HG02798 (cell line): ENCODE data around the gene NWD2.
"Not testable (repeated sequence)": the region's sequence is repeated elsewhere in the genome, so short reads cannot be mapped to it uniquely, and the experiment has no call there.

Source experiments
- ATAC-seq: cut with Tn5 transposase; IDR thresholded peaks from one replicate; pipeline ENCODE4 v1.9.1; 2021; ENCODE audit warnings: mild to moderate bottlenecking; ENCODE audit not compliant: unreplicated experiment, poor library complexity

Gene NWD2

DNA sequence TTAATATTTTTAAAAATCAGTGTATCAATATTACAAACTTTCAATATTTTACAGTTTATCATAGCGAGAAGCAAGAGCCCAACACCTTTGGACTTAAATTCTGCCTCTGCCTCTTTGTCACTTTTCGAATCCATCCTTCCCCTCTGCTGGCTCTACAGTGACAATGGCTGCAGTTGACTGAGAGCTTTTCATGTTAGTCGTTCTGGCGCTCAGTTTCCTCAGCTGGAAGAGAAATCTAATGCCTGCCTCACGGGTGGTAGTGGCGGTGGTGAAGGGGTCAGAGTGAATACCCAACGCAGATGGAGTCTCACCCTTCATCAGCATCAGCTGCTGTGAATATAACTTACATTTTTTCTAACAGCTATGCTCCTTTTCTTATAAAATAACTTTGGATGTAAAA lies 144.8 kb downstream of the NWD2 start:
- ATAC-seq: no peak

DNA sequence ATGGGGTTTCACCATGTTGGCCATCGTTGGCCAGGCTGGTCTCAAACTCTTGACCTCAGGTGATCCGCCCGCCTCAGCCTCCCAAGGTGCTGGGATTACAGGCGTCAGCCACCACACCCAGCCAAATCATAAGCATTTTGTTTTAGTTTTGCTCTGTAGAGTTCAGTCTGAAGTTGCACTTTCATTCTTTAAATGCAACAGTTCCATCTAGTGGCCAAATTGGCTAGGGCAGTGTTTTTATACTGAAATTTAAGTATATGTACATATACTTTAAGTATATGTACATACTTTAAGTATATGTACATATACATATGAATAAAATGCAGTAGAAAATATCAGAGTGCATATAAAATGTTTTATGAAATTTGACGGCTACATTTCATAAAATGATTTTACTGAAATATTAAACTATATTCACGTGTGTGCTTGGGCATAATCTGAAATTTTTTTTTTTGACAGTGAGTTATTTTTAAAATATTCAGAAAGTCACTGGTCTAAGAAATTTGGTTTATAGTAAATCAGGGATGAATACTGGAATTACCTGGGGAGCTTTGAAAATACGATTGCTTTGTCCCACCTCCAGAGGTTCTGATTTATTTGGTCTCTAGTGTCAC lies 145.5 kb downstream of the NWD2 start:
- peak; percentile 78 for ATAC-seq

DNA sequence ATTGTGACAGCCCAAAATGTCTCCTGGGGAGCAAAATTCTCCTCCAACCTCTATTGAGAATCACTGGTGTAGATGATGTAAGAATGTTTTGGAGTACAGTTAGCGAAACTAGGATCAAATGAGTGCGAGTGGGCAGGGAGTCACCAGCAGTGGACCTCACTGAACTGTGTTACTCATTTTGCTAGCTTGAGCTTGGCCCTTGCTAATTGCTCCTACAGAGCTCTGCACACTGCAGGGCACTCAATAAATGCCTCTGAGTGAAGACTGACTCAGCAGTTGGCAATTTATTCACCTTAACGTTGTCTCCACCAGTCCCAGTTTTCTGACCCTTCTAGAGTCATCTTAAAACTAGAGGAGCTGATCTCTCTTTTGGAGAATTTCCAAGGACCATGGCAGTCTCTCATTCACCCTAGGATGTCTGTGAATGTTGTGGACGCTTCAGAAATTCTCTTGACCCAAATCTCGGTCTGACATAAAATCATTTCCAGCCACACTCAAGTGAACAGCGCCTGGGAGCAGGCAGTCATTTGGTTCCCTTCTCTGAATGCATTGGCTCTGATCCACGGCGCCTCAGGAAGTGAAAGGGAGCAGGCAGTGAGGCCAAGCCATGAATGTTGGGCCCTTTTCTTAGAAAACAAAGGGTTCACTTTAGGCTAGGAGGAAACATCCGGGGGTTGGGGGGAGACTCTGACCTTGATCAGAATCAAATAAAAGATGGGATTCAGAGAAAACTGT lies 148.1 kb downstream of the NWD2 start:
- peak; percentile 32 for ATAC-seq

DNA sequence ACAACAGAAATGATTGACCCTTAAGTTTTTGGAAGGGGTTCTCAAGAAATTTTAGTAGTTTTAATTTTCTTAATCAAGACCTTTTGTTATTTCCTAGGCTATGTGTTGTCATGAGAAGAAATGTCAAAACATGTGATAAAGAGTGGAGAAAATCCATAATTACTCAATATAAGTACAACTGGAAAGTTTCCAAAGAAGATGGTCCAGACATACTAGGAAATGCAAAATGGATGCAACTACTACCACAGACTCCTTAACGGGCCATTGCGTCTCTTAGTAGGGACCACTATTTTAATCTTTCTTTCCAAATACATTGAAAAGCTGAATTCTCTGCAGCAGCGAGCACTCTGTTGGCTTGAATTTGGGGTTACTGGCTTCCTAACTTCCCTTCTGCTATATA lies 148.8 kb downstream of the NWD2 start:
- ATAC-seq: no peak

DNA sequence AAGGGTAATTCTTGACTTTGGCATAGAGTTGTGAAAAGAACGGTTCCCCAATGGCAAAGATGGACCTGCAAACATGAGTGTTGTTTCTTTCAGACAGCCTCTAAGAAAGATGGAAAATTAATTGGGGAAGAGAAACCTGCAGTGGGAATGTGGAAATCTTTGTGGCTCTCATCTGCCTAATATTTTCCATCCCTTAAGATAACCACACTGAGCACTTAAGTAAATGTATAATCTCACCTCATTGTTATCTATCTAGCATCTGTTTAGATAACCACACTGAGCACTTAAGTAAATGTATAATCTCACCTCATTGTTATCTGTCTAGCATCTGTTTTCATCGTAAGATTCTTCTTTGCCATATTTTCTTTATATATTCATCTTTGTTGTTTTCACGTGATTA lies 149.3 kb downstream of the NWD2 start:
- no peak for ATAC-seq

DNA sequence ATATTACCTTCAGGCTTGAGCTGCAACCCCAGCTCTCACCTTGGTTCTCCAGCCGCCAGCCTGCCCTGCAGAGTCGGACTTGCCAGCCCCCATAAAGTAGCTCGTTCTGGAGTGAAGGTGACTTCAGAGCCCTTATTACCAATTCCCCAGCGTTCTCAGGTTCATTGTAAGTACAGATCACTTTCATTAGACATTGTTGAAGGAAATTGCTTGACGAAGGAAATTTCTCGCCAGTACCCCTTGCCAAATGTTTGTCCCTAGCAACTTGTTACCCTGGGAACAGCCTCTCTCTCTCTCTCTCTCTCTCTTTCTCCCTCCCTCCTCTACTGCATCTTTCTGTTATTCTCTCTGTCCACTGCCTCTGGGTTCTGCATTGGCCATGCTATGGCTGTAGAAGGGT lies 153.0 kb downstream of the NWD2 start:
- no peak for ATAC-seq

DNA sequence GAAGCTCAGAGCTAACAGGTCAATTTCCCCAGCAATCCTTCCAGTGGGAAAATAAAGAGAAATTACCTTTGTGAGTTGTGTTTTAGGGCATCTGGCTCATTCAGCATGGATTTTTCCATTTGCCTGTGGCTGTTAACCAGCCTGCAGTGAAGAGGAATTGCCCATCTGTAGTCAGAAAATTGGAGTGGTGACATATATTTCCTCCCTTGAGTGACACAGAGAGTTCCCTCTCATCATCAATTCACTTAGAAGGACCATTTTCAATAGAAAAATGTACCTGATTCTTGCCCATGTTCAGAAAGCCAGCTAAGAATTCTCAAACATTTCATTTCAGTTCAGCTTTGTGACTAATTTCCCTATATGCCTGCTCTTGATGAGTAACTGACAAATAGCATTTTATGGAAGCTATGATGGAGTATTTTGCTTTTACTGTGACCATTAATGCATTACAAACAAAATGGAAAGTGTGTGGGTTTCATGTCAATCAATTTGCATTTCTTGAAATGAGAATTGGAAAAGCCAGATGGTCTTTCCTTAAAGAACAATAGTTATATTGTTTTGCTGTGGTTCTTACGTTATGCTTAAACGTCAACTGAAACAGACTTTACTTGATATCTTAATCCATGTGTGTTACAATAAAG lies 155.8 kb downstream of the NWD2 start:
- peak; percentile 88 for ATAC-seq

DNA sequence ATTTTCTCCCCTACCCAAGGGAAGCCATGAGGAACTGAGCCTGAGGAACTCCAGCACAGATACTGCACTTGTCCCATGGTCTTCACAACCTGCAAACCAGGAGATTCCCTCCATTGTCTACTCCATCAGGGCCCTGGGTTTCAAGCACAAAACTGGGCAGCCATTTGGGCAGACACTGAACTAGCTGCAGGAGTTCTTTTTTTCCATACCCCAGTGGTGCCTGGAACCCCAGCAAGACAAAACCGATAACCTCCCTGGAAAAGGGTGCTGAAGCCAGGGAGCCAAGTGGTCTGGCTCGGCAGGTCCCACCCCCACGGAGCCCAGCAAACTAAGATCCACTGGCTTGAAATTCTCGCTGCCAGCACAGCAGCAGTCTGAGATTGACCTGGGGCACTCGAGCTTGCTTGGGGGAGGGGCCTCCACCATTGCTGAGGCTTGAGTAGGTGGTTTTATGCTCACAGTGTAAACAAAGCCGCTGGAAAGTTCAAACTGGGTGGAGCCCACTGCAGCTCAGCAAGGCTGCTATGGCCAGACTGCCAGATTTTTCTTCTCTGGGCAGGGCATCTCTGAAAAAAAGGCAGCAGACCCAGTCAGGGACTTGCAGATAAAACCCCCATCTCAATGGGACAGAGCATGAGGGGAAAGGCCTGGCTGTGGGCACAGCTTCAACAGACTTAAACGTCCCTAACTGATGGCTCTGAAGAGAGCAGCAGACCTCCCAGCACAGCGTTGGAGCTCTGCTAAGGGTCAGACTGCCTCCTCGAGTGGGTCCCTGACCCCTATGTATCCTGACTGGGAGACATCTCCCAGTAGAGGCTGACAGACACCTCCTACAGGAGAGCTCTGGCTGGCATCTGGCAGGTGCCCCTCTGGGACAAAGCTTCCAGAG lies 163.6 kb downstream of the NWD2 start:
- not testable (repeated sequence) for ATAC-seq

DNA sequence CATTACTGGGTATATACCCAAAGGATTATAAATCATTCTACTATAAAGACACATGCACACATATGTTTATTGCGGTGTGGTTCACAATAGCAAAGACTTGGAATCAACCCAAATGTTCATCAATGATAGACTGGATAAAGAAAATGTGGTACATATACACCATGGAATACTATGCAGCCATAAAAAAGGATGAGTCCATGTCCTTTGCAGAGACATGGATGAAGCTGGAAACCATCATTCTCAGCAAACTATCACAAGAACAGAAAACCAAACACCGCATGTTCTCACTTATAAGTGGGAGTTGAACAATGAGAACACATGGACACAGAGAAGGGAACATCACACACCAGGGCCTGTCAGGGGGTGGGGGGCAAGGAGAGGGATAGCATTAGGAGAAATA lies 169.1 kb downstream of the NWD2 start:
- not testable (repeated sequence) for ATAC-seq

DNA sequence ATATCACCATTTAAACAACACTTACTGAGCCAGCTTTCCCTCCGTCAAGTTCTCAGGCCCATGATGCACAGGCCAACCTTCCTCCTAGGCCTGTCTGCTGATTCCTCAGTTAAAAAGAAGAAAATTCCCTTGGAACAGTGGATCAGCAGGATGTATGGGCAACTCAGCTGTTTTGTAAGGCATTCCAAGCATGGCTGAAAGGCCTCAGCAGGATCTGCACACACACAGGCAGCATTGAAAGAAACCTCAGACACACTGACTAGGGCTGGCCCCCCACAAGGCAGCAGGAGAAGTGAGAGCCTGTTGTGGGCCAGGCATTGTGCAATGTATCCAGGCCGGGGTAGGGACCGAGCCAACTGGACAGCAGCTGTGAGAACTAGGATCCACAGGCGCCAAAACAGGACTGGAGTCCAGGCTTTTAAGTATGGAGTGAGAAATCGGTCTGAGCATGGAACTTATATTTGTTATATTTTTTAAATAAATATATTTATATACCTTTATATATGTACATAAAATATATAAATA lies 171.4 kb downstream of the NWD2 start:
- ATAC-seq: no peak

DNA sequence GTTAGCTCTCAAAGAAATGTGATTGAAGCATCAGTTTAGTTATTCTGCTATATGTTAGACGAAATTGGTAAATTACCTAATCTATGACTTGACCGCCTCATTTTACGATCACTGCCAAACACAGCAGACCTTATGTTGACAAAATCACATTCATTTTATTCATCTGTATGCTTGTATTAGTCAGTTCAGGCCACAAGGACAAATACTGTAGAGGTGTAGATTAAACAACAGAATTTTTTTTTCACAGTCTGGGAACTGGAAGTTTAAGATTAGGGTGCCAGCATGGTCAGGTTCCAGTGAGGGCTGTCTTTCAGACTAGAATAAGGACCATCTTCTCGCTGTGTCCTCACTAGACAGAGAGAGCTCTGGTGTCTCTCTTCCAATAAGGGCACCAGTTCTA lies 177.1 kb downstream of the NWD2 start:
- peak; percentile 16 for ATAC-seq

DNA sequence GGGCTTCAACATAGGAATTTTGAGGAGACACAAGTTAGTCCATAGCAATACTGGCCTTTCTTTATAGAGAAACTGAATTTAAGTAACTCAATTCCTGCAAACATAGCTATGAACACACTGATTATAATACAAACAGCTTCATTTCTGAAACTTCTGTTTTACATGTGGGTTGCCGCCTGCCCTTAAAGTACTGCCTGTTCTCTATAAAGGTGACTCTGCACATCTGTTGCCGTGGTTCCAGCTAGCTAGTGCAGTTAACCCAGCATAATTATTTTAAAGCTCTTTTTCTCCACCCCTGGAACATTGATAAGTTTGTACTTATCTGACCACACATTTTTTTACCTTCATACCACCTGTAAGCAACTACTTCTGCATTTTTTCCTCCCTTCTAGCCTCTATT lies 177.6 kb downstream of the NWD2 start:
- peak; percentile 90 for ATAC-seq

DNA sequence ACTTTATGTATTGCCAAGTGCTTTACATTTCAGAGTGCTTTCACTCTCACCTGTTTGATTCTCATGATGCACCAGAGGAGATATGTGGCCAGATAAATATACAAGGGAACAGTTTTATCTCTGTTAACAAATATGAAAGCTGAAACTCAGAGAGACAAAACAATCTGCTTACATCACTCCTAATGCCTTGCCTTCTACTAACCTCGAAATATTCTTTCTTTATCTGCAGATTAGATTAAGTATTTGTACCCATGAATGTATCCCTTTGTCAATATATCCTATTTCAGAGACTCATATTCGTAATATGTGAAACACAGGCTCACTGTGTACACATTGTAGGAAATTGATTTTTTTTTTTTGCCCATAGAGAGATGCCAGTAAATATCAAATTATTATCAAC lies 178.1 kb downstream of the NWD2 start:
- ATAC-seq: no peak

DNA sequence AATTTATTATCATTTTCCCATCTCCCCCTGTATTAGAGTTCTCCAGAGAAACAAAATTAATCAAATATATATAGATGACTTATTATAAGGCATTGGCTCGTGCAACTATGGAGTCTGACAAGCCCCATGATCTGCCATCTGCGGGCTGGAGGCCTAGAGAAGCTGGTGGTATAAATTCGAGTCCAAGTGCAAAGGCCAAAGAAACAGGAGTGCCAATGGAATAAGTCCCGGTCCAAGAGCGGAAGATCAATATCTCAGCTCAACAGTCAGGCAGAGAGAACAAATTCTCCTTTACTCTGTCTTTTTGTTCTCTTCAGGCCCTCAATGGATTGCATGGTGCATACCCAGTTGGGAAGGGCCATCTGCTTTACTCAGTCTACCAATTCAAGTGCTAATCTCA lies 178.8 kb downstream of the NWD2 start:
- ATAC-seq: no peak

DNA sequence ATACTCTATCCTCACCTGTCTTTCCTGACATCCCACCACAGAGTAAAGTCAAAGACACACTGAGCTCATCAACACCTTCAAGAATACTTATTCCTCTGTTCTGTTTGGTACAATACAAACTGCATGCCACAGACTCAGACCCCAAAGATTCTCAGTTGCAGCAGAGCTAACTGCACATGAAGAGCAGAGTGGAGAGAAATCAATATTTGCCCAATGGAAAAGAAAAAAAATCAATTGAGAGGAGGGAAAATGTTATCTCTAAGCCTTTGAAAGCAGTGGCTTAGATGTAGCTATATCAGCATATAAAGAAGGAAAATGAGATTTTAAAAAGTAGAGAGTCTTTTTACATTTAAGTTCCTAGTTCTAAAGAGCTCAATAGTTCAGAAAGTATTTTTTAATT lies 180.2 kb downstream of the NWD2 start:
- ATAC-seq: no peak

DNA sequence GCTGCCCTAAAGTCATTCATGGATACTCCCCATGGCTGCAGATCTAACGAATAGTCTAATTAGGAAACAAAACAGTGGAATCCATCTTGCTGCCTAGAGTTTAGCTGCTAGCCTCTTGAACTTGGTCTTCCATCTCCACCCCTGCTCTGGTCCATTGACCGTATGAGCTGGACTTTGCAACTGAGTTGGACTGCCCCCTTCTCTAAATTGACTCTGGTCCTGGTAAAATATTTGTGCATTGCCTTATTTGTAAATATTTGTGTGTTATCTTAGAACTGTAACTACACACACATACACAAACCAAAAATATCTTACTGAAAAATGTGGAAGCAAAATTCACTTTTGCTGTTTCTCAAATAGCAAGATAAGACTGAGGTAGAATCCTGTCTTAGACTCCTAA lies 181.3 kb downstream of the NWD2 start:
- ATAC-seq: no peak

DNA sequence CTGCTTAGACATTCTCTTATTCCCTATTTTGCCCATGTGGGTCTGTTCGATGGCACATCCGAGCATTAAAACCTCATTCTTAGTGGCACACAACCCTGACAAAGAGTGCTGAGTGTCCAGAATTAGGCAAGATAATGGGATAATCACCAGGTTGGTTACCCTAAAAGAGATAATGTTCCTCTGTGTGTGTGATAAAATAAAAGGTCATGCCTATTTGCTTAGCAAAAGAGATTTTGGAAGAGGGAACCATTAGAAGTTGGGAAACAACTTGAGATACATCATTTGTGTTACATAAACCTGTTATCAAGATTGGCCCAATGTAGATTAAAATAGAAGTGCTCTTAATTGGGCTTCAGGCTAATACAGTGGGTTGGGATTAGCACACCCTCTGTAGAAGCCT lies 182.7 kb downstream of the NWD2 start:
- no peak for ATAC-seq

DNA sequence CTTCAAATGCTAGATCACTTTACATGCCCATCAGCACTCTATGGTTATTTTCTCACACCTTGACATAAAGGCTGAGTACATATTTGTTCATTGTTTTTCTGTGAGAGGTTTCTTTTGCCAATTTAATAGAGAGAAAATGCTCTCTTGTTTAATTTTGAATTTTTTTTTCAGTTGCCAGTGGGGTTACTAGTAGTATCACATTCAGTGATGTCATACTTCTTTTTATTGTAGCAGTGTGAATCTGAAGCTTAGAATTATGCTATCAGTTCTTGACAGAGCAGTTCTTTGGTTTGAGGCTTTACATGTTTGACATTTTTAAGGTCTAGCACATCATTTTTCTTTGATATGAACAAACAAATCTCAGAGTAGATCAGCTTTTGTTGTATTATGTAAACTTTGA lies 185.4 kb downstream of the NWD2 start:
- no peak for ATAC-seq

DNA sequence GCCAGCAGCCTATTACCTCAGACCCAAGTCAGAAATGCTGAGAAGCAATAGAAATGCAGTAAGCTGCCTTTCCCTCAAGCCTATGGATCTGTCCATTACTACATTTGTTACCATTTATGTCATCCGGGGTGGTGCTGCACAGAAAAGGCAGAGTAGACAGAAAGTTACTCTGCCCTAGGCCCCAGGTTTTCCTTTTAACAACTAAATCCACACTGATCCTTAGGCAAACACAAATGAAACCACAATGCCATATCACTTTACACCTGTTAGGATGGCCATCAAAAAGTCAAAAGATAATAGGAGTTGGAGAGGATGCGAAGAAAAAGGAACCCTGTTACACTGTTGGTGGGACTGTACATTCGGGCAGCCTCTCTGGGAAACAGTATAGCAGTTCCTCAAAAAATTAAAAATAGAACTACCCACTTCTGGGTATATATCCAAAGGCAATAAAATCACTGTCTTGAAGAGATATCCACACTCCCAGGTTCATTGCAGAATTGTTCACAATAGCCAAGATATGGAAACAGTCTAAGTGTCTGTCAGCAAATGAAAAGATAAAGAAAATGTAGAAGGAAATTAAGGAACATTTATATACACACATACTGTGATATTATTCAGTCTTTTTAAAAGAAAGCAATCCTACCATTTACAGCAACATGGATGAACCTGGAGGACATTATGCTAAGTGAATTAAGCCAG lies 186.3 kb downstream of the NWD2 start:
- no peak for ATAC-seq

DNA sequence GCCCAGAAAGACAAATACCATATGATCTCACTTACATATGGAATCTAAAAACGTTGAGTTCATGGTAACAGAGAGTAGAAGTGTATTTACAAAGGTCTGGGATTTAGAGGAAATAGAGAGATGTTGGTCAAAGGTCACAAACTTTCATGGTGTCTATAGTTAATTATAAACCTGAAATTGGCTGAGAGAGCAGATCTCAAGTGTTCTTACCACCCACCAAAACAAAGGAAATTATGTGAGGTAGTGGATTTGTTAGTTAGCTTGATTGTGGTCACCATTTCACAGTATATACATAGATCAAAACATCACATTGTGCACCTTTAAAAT lies 186.8 kb downstream of the NWD2 start:
- peak; percentile 52 for ATAC-seq
